Endodermal cell (in vitro differentiated cells): ENCODE data around the gene COX20. TPM values are rescaled to one million over a fixed set of nuclear protein-coding genes. Genes with fewer than 3 reads are reported as not detected.
A peak's percentile ranks its signal among the peaks of the same experiment; 100 is the strongest.

Source experiments
- DNase-seq: peaks from one replicate; pipeline ENCODE4 v3.0.0-alpha.2; 2017
- H3K27ac ChIP-seq: 2 replicates; pipeline ENCODE4 v1.5.1; 2013; ENCODE audit warnings: mild to moderate bottlenecking, low read depth, low read length, moderate library complexity
- H3K27me3 ChIP-seq: 2 replicates; pipeline ENCODE4 v1.6.1; 2013; ENCODE audit warnings: mild to moderate bottlenecking, low read length, moderate library complexity; ENCODE audit not compliant: insufficient read depth, control insufficient read depth, poor library complexity, severe bottlenecking
- H3K36me3 ChIP-seq: 2 replicates; pipeline ENCODE4 v1.7.0; 2013; ENCODE audit warnings: mild to moderate bottlenecking, low read length, moderate library complexity; ENCODE audit not compliant: control insufficient read depth, insufficient read depth
- H3K4me1 ChIP-seq: one replicate; pipeline ENCODE4 v1.7.0; 2013; ENCODE audit warnings: low read length; ENCODE audit not compliant: control insufficient read depth, insufficient read depth
- H3K4me3 ChIP-seq: 2 replicates; pipeline ENCODE4 v1.5.1; 2013; ENCODE audit warnings: mild to moderate bottlenecking, low read length, moderate library complexity
- H3K9ac ChIP-seq: 2 replicates; pipeline ENCODE4 v1.6.1; 2013; ENCODE audit warnings: mild to moderate bottlenecking, low read length, moderate library complexity; ENCODE audit not compliant: poor library complexity, severe bottlenecking; ENCODE audit errors: extremely low read depth
- H3K9me3 ChIP-seq: 2 replicates; pipeline ENCODE4 v1.6.1; 2013; ENCODE audit warnings: mild to moderate bottlenecking, low read length, moderate library complexity; ENCODE audit not compliant: control insufficient read depth
- H3K27ac Mint-ChIP-seq: 2 replicates; pipeline ENCODE4 v1.8.0; 2020; ENCODE audit warnings: mixed read lengths
- H3K27me3 Mint-ChIP-seq: 2 replicates; pipeline ENCODE4 v1.8.0; 2021; ENCODE audit warnings: mild to moderate bottlenecking, mixed read lengths; ENCODE audit not compliant: insufficient read depth
- H3K36me3 Mint-ChIP-seq: 2 replicates; pipeline ENCODE4 v1.8.0; 2020; ENCODE audit warnings: low read depth, mixed read lengths
- H3K4me1 Mint-ChIP-seq: 2 replicates; pipeline ENCODE4 v1.8.0; 2020; ENCODE audit warnings: mixed read lengths
- H3K4me3 Mint-ChIP-seq: 2 replicates; pipeline ENCODE4 v1.8.0; 2020; ENCODE audit warnings: mild to moderate bottlenecking, moderate library complexity, mixed read lengths
- H3K9me3 Mint-ChIP-seq: 2 replicates; pipeline ENCODE4 v1.8.0; 2020; ENCODE audit warnings: mild to moderate bottlenecking, mixed read lengths
- CTCF ChIP-seq: fragments of 200-600 bp; sonication (generic); conservative IDR thresholded peaks from 2 replicates; pipeline ENCODE4 v1.5.0; 2021; ENCODE audit warnings: antibody characterized with exemption, mild to moderate bottlenecking
- WGBS, 2 experiments: methylation state at CpG; one replicate each; pipeline versions ENCODE4 v1.1.5 to v1.1.7; 2013; ENCODE audit warnings: missing lambda C conversion rate in 2 of 2, mixed read lengths in 1 of 2; ENCODE audit not compliant: insufficient coverage in 1 of 2, insufficient read length in 1 of 2; 5-methylcytosine and 5-hydroxymethylcytosine counted together
- total RNA-seq, 2 donors: library from RNA; stranded (reverse); fragmentation: NEBNext Ultra II Directional in 1 of 2; extraction: Animal tissue kit (Norgen Biotek cat#: 25700) in 1 of 2; gene quantifications; 2 replicates in 1 of 2; 3 replicates in 1 of 2; pipeline ENCODE4 v1.2.1, GENCODE V29; 2021

Gene COX20
- total RNA-seq, 2 donors from 2014 or later: 19.5 to 23.4 TPM

GRCh38 chr1:244815600-244816099, 19.8 kb upstream of the COX20 start:
- Mint-ChIP-seq H3K36me3 (no peaks in the 10 kb centered on the region), H3K9me3 (no peaks in the 10 kb centered on the region), H3K27ac (peak overlapping the region; percentile 80), H3K27me3 (peaks cover 17% of the 10 kb centered on the region), H3K4me3 (peak overlapping the region; percentile 43), H3K4me1 (peaks cover 18% of the 10 kb centered on the region)
- peak; percentile 85 for DNase-seq
- Histone ChIP-seq H3K4me3 (no peak overlapping the region), H3K36me3 (no peaks in the 10 kb centered on the region), H3K9ac (no peak overlapping the region), H3K9me3 (no peaks in the 10 kb centered on the region), H3K4me1 (no peaks in the 10 kb centered on the region), H3K27ac (no peak overlapping the region), H3K27me3 (no peaks in the 10 kb centered on the region)
- 54 to 60% methylated on average over 13 to 15 of the region's 15 CpGs for WGBS, 2 experiments
- no peak for TF ChIP-seq CTCF

GRCh38 chr1:244817415-244817894, 18.0 kb upstream of the COX20 start:
- no peak for TF ChIP-seq CTCF
- no peak overlapping the region for H3K27ac Mint-ChIP-seq
- Histone ChIP-seq H3K9me3 (no peaks in the 10 kb centered on the region), H3K4me3 (no peak overlapping the region), H3K36me3 (no peaks in the 10 kb centered on the region), H3K9ac (no peak overlapping the region), H3K27me3 (no peaks in the 10 kb centered on the region), H3K27ac (no peak overlapping the region), H3K4me1 (no peaks in the 10 kb centered on the region)
- peaks cover 25% of the 10 kb centered on the region for H3K4me1 Mint-ChIP-seq
- peaks cover 17% of the 10 kb centered on the region for H3K27me3 Mint-ChIP-seq
- H3K9me3 Mint-ChIP-seq: no peaks in the 10 kb centered on the region
- no peak for DNase-seq
- H3K4me3 Mint-ChIP-seq: peak overlapping the region; percentile 43
- H3K36me3 Mint-ChIP-seq: no peaks in the 10 kb centered on the region
- WGBS, 2 experiments: 91 to 95% methylated on average over 7 to 12 of the region's 12 CpGs

DNA sequence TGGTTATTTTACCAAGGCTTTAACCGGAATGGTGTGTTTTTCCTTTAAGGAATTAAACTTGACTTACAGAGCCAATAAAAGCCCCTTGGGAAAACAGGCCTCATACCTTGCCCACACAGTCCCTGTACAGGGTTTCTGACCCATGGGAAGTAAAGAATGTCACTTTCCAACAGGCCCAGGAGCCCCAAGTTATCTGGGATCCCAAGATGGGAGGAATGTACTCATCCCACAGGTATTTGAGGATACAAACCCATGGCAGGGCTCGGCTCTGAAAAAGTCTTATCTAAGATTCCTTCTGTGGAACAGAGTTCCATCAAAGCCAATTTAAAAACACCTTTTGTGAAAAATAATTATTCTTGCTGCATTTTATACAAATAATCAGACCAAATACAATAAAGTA, 15.3 kb upstream of the COX20 start:
- peak overlapping the region; percentile 21 for H3K27ac Mint-ChIP-seq

More for the DNA sequence above, 15.3 kb upstream of the COX20 start:
- Histone ChIP-seq H3K4me3 (no peak overlapping the region), H3K9ac (no peak overlapping the region), H3K27ac (no peak overlapping the region), H3K36me3 (no peaks in the 10 kb centered on the region), H3K9me3 (no peaks in the 10 kb centered on the region), H3K27me3 (no peaks in the 10 kb centered on the region), H3K4me1 (no peaks in the 10 kb centered on the region)
- Mint-ChIP-seq H3K9me3 (no peaks in the 10 kb centered on the region), H3K27me3 (peaks cover 17% of the 10 kb centered on the region), H3K36me3 (no peaks in the 10 kb centered on the region), H3K4me1 (peaks cover 17% of the 10 kb centered on the region), H3K4me3 (no peak overlapping the region)
- 92 to 100% methylated on average over 1 to 2 of the region's 2 CpGs for WGBS, 2 experiments
- no peak for TF ChIP-seq CTCF
- no peak for DNase-seq
